ENCODE measurements around the gene NEDD8.

GRCh38 chr14:24194186-24194872 is 37.8 kb downstream of the NEDD8 start:
- TF ChIP-seq EZH2 (IDR thresholded peaks at IDR 0.05; ENCODE audit: insufficient read depth, poor library complexity, severe bottlenecking), result no peak
- no peak for TF ChIP-seq EZH2phosphoT487 (IDR thresholded peaks at IDR 0.05; ENCODE audit: insufficient read depth, low read depth)

Data from GM23248 (cell line).